ENCODE results near the gene KRT84.

Gene KRT84

GRCh38 chr12:52338241-52338960 lies 47.1 kb downstream of the KRT84 start:
- no peak for DNase-seq

- DNase-seq: peak; percentile 6
Observed at GRCh38 chr12:52337054-52337453, 48.4 kb downstream of the KRT84 start.

- DNase-seq: no peak
Observed at GRCh38 chr12:52336641-52337040, 48.8 kb downstream of the KRT84 start.

- DNase-seq: no peak
Observed at GRCh38 chr12:52335598-52336262, 49.7 kb downstream of the KRT84 start.

- DNase-seq: no peak
Observed at GRCh38 chr12:52334185-52334584, 51.3 kb downstream of the KRT84 start.

- no peak for DNase-seq
Observed at GRCh38 chr12:52333321-52333720, 52.1 kb downstream of the KRT84 start.

- DNase-seq: no peak
Observed at GRCh38 chr12:52332381-52332780, 53.1 kb downstream of the KRT84 start.

- no peak for DNase-seq
Observed at GRCh38 chr12:52331833-52332232, 53.6 kb downstream of the KRT84 start.

- no peak for DNase-seq
Observed at GRCh38 chr12:52331039-52331438, 54.4 kb downstream of the KRT84 start.

- DNase-seq: no peak
Observed at GRCh38 chr12:52327830-52328500, 57.5 kb downstream of the KRT84 start.

Data from OCI-M1 (cell line).